ENCODE measurements around the gene SDF2L1. TPM values are rescaled to one million over a fixed set of nuclear protein-coding genes. Genes with fewer than 3 reads are reported as not detected.
"Not testable (repeated sequence)": the region's sequence is repeated elsewhere in the genome, so short reads cannot be mapped to it uniquely, and the experiment has no call there.

SDF2L1 gene
- total RNA-seq, 2 donors from 2014 or later = 47.5 to 115 TPM

GRCh38 chr22:21673534-21674321 lies 31.6 kb downstream of the SDF2L1 start:
- Histone ChIP-seq H3K4me3 (no peak overlapping the region), H3K27me3 (no peaks in the 10 kb centered on the region), H3K36me3 (replicated peaks in 1 of 2; ENCODE audit: insufficient read depth in 1 of 2, low read depth in 2 of 2) (peaks cover 14 to 32% of the 10 kb centered on the region in 2 donors), H3K9me3 (no peaks in the 10 kb centered on the region), H3K4me1 (no peaks in the 10 kb centered on the region), H3K27ac (no peak overlapping the region)
- DNase-seq (no peak), ATAC-seq (no peak)
- intact Hi-C loops (cut with DNase I) = no loop called here
- no peak for TF ChIP-seq CTCF (IDR thresholded peaks at IDR 0.05)
- TF ChIP-seq POLR2A (IDR thresholded peaks at IDR 0.05) = no peak
- 90 to 95% methylated on average over 8 to 12 of the region's 12 CpGs for WGBS, 2 donors

DNA sequence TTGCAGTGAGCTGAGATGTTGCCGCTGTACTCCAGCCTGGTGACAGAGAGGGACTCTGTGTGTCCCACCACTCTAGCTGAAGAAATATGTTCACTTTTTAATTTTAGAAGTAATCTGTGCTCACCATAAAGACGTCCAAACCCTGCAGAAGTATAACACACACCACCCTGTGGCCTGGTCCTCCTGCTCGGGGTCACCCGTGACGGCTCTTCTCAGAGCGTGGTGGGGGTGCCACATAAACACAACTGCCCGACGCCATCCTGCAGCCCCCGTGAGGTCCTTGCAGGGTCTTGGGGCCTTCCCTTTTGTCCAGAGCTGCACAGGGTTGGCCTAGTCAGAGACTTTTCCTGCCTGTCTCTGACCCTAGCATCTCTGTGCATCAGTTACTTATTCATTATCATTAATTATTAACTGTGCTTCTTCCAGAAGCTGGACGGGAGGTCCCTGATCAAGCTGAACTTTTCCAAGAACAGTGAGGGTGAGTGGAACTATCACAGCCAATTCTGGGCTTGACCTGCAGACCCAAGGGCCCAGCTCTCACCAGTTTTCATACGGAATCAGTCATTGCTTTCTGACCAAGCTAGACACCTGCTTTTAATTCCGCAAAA lies 32.6 kb downstream of the SDF2L1 start:
- TF ChIP-seq CTCF (IDR thresholded peaks at IDR 0.05) (no peak), POLR2A (IDR thresholded peaks at IDR 0.05) (no peak)
- ATAC-seq = no peak
- H3K9me3 ChIP-seq = no peaks in the 10 kb centered on the region
- no peak overlapping the region for H3K27ac ChIP-seq
- DNase-seq = no peak
- no peak overlapping the region for H3K4me3 ChIP-seq
- 94 to 96% methylated on average over 9 to 12 of the region's 12 CpGs for WGBS, 2 donors
- H3K36me3 ChIP-seq (replicated peaks in 1 of 2; ENCODE audit: insufficient read depth in 1 of 2, low read depth in 2 of 2) = peaks cover 14 to 32% of the 10 kb centered on the region in 2 donors
- no peaks in the 10 kb centered on the region for H3K27me3 ChIP-seq
- intact Hi-C loops (cut with DNase I) = no loop called here
- H3K4me1 ChIP-seq = no peaks in the 10 kb centered on the region

DNA sequence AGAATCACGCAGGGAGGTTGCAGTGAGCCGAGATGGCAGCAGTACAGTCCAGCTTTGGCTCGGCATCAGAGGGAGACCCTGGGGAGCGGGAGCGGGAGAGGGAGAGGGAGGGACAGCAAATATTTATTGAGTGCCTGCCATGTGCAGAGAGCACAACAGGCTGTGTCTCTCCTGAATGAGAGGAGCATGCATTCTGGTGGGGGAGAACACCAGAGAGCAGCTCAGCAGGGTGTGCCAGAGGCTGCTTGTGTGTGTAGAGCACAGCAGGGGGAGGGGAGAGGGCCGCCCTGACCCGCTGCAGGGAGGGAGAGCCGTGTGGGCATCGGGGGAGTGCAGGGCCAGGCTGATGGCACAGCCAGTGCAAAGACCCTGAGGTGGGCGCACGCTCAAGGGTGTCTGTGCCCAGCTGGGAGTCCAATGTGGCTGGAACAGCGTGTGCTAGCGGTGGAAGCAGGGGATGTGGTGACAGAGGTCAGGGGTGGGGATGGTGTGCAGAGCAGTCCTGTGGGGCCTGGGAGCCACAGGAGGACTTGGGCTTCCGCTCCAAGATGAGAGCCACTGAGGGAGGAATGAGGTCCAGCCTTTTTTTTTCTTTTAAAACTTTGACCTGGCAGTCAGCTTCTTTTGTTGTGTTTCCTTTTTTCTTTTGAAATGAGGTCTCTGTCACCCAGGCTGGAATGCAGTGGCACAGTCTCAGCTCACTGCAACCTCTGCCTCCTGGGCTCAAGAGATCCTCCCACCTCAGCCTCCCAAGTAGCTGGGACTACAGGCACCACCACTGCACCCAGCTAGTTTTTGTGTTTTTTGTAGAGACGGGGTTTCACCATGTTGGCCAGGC lies 35.7 kb downstream of the SDF2L1 start:
- no peak overlapping the region for H3K27ac ChIP-seq
- intact Hi-C loops (cut with DNase I) = no loop called here
- H3K9me3 ChIP-seq = no peaks in the 10 kb centered on the region
- H3K36me3 ChIP-seq (replicated peaks in 1 of 2; ENCODE audit: insufficient read depth in 1 of 2, low read depth in 2 of 2) = peaks cover 11 to 25% of the 10 kb centered on the region in 2 donors
- H3K27me3 ChIP-seq = no peaks in the 10 kb centered on the region
- DNase-seq (peak in 1 of 4 donors; percentile 29), ATAC-seq (no peak)
- no peak for TF ChIP-seq CTCF (IDR thresholded peaks at IDR 0.05)
- TF ChIP-seq POLR2A (IDR thresholded peaks at IDR 0.05) = no peak
- no peak overlapping the region for H3K4me3 ChIP-seq
- 87 to 93% methylated on average over 9 to 15 of the region's 15 CpGs for WGBS, 2 donors
- peaks cover 18% of the 10 kb centered on the region for H3K4me1 ChIP-seq

DNA sequence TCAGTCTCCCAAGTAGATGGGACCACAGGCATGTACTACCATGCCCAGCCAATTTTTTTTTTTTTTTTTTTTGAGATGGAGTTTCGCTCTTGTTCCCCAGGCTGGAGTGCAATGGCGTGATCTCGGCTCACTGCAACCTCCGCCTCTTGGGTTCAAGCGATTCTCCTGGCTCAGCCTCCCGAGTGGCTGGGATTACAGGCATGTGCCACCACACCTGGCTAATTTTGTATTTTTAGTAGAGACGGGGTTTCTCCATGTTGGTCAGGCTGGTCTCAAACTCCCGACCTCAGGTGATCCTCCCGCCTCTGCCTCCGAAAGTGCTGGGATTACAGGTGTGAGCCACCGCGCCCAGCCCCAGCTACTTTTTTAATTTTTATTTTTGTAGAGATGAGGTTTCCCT lies 36.7 kb downstream of the SDF2L1 start:
- DNase-seq; H3K4me3 ChIP-seq; H3K9me3 ChIP-seq; ATAC-seq; H3K27ac ChIP-seq; intact Hi-C loops (cut with DNase I); H3K27me3 ChIP-seq: not testable (repeated sequence)
- peaks cover 5 to 21% of the 10 kb centered on the region in 2 donors for H3K36me3 ChIP-seq (replicated peaks in 1 of 2; ENCODE audit: insufficient read depth in 1 of 2, low read depth in 2 of 2)
- 86 to 100% methylated on average over 7 to 12 of the region's 12 CpGs for WGBS, 2 donors
- peaks cover 28% of the 10 kb centered on the region for H3K4me1 ChIP-seq

DNA sequence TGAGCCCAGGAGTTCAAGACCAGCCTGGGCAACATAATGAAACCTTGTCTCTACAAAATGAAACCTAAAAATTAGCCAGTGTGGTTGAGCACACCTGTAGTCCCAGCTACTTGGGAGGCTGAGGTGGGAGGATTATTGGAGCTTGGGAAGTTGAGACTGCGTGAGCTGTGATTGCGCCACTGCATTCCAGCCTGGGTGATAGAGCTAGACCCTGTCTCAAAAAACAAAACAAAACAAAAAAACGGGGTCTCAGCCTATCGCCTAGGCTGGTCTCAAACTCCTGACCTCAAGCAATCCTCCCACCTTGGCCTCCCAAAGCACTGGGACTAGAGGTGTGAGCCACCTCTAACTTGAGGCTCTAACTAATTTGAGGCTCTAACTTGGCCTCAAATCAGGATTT lies 37.3 kb downstream of the SDF2L1 start:
- intact Hi-C loops (cut with DNase I) = no loop called here
- TF ChIP-seq CTCF (IDR thresholded peaks at IDR 0.05) (no peak), POLR2A (IDR thresholded peaks at IDR 0.05) (no peak)
- 81 to 95% methylated on average over 4 of the region's 4 CpGs for WGBS, 2 donors
- Histone ChIP-seq H3K9me3 (no peaks in the 10 kb centered on the region), H3K36me3 (replicated peaks in 1 of 2; ENCODE audit: insufficient read depth in 1 of 2, low read depth in 2 of 2) (peaks cover 5 to 17% of the 10 kb centered on the region in 2 donors), H3K4me3 (no peak overlapping the region), H3K27me3 (no peaks in the 10 kb centered on the region), H3K27ac (no peak overlapping the region), H3K4me1 (peaks cover 31% of the 10 kb centered on the region)
- no peak for ATAC-seq
- no peak for DNase-seq

Measured in body of pancreas (tissue), 4 donors.